ENCODE measurements around the gene SGMS2. TPM values are rescaled to one million over a fixed set of nuclear protein-coding genes. Genes with fewer than 3 reads are reported as not detected.

The SGMS2 gene
- total RNA-seq, 4 donors from 2014 or later = 10.2 to 79.1 (median 23.8) TPM

- peak in 1 of 2 donors; percentile 19 for DNase-seq
- TF ChIP-seq POLR2A (IDR thresholded peaks at IDR 0.05) = no peak
- peak; percentile 75 to 85 (median 81) for TF ChIP-seq CTCF (IDR thresholded peaks at IDR 0.05 in 4 of 5, conservative IDR thresholded peaks at IDR 0.05 in 1 of 5)
- in situ Hi-C loops (cut with MboI; ENCODE audit: low sequenced_read_pairs in 4 of 4) = loop anchor here (5.0 kb wide), 1 partner anchor 156 kb away; no protein-coding TSS in a partner anchor
- no peaks in the 10 kb centered on the region for H3K9me3 ChIP-seq
- H3K4me1 ChIP-seq = no peaks in the 10 kb centered on the region
- ATAC-seq = peak; percentile 80 to 93
- intact Hi-C loops (cut with DNase I; ENCODE audit: low total_unique reads) = loop anchor here (1.0 to 2.0 kb wide), 2 partner anchors 89 to 155 kb away; partner anchors contain the start of gene SGMS2
- H3K27me3 ChIP-seq = no peaks in the 10 kb centered on the region
- no peaks in the 10 kb centered on the region for H3K36me3 ChIP-seq
- H3K27ac ChIP-seq = no peak overlapping the region
- H3K4me3 ChIP-seq = no peak overlapping the region
Measured at GRCh38 chr4:107913283-107913899, 88.7 kb downstream of the SGMS2 start.

GRCh38 chr4:107915220-107915619 lies 90.5 kb downstream of the SGMS2 start:
- no peak for ATAC-seq

GRCh38 chr4:107916623-107917022 lies 91.9 kb downstream of the SGMS2 start:
- no peak for DNase-seq
- Histone ChIP-seq H3K4me3 (no peak overlapping the region), H3K9me3 (no peaks in the 10 kb centered on the region), H3K27me3 (no peaks in the 10 kb centered on the region), H3K36me3 (no peaks in the 10 kb centered on the region), H3K4me1 (no peaks in the 10 kb centered on the region), H3K27ac (no peak overlapping the region)
- intact Hi-C loops (cut with DNase I; ENCODE audit: low total_unique reads) = no loop called here
- in situ Hi-C loops (cut with MboI; ENCODE audit: low sequenced_read_pairs in 4 of 4) = no loop called here
- ATAC-seq = no peak
- TF ChIP-seq CTCF (IDR thresholded peaks at IDR 0.05 in 4 of 5, conservative IDR thresholded peaks at IDR 0.05 in 1 of 5) = no peak

More at GRCh38 chr4:107915220-107915619, 90.5 kb downstream of the SGMS2 start:
- Histone ChIP-seq H3K36me3 (no peaks in the 10 kb centered on the region), H3K4me3 (no peak overlapping the region), H3K9me3 (no peaks in the 10 kb centered on the region), H3K27ac (no peak overlapping the region), H3K27me3 (no peaks in the 10 kb centered on the region), H3K4me1 (no peaks in the 10 kb centered on the region)
- intact Hi-C loops (cut with DNase I; ENCODE audit: low total_unique reads) (no loop called here), in situ Hi-C loops (cut with MboI; ENCODE audit: low sequenced_read_pairs in 4 of 4) (no loop called here)
- no peak for DNase-seq
- TF ChIP-seq POLR2A (IDR thresholded peaks at IDR 0.05) (no peak), CTCF (IDR thresholded peaks at IDR 0.05 in 4 of 5, conservative IDR thresholded peaks at IDR 0.05 in 1 of 5) (no peak)

- H3K9me3 ChIP-seq = no peaks in the 10 kb centered on the region
- H3K4me1 ChIP-seq = no peaks in the 10 kb centered on the region
- no peak overlapping the region for H3K27ac ChIP-seq
- no peaks in the 10 kb centered on the region for H3K27me3 ChIP-seq
- no peak overlapping the region for H3K4me3 ChIP-seq
- TF ChIP-seq CTCF (IDR thresholded peaks at IDR 0.05 in 4 of 5, conservative IDR thresholded peaks at IDR 0.05 in 1 of 5) (no peak), POLR2A (IDR thresholded peaks at IDR 0.05) (no peak)
- ATAC-seq (no peak), DNase-seq (no peak)
- intact Hi-C loops (cut with DNase I; ENCODE audit: low total_unique reads) = no loop called here
- in situ Hi-C loops (cut with MboI; ENCODE audit: low sequenced_read_pairs in 4 of 4) = no loop called here
- no peaks in the 10 kb centered on the region for H3K36me3 ChIP-seq
Measured at GRCh38 chr4:107917500-107917899, 92.8 kb downstream of the SGMS2 start.

Data from gastrocnemius medialis (tissue), 4 donors.